HG03064 (cell line): Measurements from ENCODE around the gene RARRES2.
A peak's percentile ranks its signal among the peaks of the same experiment; 100 is the strongest.
"Not testable (repeated sequence)": the region's sequence is repeated elsewhere in the genome, so short reads cannot be mapped to it uniquely, and the experiment has no call there.

Experiments used
- ATAC-seq: cut with Tn5 transposase; IDR thresholded peaks from one replicate; pipeline ENCODE4 v1.9.1; 2021; ENCODE audit warnings: low read depth; ENCODE audit not compliant: unreplicated experiment

RARRES2 gene

GRCh38 chr7:150341263-150342120, at the start of gene RARRES2:
Gene RARRES2, minus strand, starts transcription at chr7:150341629. Its CDS starts 1,020 bp downstream, at chr7:150340609.
- no peak for ATAC-seq

GRCh38 chr7:150390205-150390604, 48.8 kb upstream of the RARRES2 start:
- no peak for ATAC-seq

- no peak for ATAC-seq
Measured at GRCh38 chr7:150389532-150389816, 48.0 kb upstream of the RARRES2 start.

GRCh38 chr7:150388709-150389531, 47.5 kb upstream of the RARRES2 start:
- ATAC-seq: no peak

GRCh38 chr7:150388306-150388705, 46.9 kb upstream of the RARRES2 start:
- ATAC-seq: no peak

GRCh38 chr7:150385884-150386283, 44.5 kb upstream of the RARRES2 start:
- not testable (repeated sequence) for ATAC-seq

- ATAC-seq: no peak
Measured at GRCh38 chr7:150385302-150385723, 43.9 kb upstream of the RARRES2 start.

GRCh38 chr7:150384406-150385301, 43.2 kb upstream of the RARRES2 start:
- no peak for ATAC-seq

- ATAC-seq: no peak
Measured at GRCh38 chr7:150383710-150384397, 42.4 kb upstream of the RARRES2 start.

- ATAC-seq: no peak
Measured at GRCh38 chr7:150382844-150383225, 41.4 kb upstream of the RARRES2 start.

GRCh38 chr7:150382123-150382843, 40.9 kb upstream of the RARRES2 start:
- ATAC-seq: no peak

- ATAC-seq: no peak
Measured at GRCh38 chr7:150381785-150382122, 40.3 kb upstream of the RARRES2 start.

- no peak for ATAC-seq
Measured at GRCh38 chr7:150381096-150381495, 39.7 kb upstream of the RARRES2 start.

- no peak for ATAC-seq
Measured at GRCh38 chr7:150380463-150380862, 39.0 kb upstream of the RARRES2 start.

GRCh38 chr7:150379441-150380379, 38.3 kb upstream of the RARRES2 start:
- ATAC-seq: peak; percentile 7

- peak; percentile 71 for ATAC-seq
Measured at GRCh38 chr7:150378853-150379440, 37.5 kb upstream of the RARRES2 start, which contains the start of gene ZNF775. Gene ZNF775, plus strand, starts transcription at chr7:150379330. Its CDS starts 9,141 bp downstream, at chr7:150388471.

GRCh38 chr7:150378115-150378852, 36.9 kb upstream of the RARRES2 start:
- no peak for ATAC-seq
